ENCODE results near the gene DVL3.
A peak's percentile ranks its signal among the peaks of the same experiment; 100 is the strongest.
"Not testable (repeated sequence)": the region's sequence is repeated elsewhere in the genome, so short reads cannot be mapped to it uniquely, and the experiment has no call there.

Gene DVL3

DNA sequence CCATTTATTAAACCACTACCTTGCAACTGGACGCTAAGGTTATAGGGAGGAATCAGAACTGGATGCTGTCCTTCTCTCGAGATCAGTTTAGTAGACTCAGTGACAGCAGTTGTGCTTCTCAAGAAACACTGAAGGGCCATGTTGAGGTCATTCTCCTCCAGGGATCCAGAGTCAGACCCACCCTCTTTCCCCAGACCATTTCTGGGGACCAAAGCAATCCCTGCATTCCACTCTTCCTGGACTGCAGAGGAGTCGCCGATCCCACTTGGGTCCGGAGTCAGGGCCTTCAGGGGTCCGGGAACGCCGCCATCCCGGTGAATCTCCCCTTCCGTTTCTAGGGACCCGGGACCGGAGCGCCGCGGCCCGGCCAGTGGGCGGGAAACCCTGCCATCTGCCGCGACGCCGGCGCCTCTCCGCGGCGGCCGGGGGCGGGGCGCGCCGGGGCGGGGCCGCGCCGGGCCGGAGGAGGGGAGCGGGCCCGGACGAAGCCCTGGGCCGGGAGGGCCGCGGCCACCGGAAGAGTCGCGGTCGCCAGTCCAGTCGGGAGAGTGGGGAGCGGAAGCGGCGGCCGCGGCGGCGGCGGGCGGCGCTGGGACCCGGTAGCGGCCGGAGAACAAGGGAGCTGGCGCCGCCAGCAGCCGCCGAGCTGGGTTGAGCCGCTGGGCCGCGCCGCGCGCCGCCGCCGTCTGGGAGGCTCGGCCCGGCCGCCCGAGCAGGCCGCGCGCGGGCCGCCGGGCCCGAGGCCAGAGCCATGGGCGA, at the start of gene DVL3:
TSS of gene DVL3 (plus strand) at position 493 of the 759 bp plus-strand sequence. CDS start at position 752, 259 bp downstream.
- peak in 2 of 4 experiments; percentile 20 to 24 for DNase-seq

DNA sequence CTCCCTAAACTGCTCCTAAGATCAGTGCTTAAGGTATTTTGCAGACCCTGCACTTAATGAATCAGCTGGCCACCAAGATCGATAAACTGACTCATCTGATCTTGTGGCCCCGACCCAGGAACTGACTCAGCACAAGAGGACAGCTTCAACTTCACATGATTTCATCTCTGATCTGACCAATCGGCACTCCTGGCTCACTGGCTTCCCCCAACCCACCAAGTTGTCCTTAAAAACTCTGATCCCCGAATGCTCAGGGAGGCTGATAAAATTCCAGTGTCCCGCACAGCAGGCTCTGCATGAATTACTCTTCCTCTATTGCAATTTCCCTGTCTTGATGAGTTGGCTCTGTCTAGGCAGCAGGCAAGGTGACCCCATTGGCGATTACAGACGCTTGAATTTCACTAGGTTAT, 44.9 kb upstream of the DVL3 start:
- no peak for DNase-seq

DNA sequence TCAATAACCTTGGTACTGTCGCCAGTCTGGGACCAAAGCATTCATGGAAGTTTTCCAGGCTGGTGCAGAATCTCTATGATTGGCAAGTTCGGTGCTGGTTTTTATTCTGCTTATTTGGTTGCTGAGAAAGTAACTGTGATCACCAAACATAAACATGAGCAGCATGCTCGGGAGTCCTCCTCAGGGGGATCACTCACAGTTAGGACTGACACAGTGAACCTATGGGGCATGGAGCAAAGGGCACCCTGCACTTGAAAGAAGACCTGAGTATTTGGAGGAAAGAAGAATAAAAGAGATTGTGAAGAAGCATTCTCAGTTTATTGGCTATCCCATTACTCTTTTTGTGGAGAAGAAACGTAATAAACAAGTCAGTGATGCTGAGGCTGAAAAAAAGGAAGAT, 39.2 kb upstream of the DVL3 start:
- DNase-seq: no peak

- DNase-seq: no peak
Observed at GRCh38 chr3:184117636-184118035, 37.5 kb upstream of the DVL3 start.

DNA sequence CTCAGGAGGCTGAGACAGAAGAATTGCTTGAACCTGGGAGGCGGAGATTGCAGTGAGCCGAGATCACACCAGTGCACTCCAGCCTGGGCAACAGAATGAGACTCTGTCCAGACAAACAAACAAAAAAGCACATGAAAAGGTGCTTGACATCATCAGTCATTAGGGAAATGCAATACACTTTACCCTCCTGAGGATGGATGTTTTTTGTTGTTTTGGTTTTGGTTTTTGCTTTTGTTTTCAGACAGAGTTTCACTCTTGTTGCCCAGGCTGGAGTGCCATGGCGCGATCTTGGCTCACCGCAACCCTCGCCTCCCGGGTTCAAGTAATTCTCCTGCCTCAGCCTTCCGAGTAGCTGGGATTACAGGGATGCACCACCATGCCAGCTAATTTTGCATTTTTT, 34.1 kb upstream of the DVL3 start:
- DNase-seq: not testable (repeated sequence)

- DNase-seq: no peak
Observed at GRCh38 chr3:184126006-184126405, 29.2 kb upstream of the DVL3 start.

- no peak for DNase-seq
Observed at GRCh38 chr3:184129012-184129411, 26.2 kb upstream of the DVL3 start.

DNA sequence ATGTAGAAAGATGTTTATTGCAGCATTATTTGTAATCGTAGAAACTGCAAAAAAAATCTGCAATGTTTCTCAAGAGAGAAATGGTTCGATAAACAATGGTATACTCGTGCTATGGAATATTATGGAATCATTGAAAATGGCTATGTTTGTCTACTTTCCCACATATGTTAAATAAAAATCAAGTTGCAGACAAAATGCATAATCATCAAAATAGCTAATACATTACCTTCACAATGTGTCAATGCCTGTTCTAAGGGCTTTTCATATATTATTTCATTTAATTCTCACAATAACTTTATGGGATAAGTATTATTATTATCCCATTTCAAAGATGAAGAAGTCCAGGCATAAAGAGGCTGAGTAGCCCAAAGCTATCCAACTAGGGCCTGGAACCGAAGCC, 22.2 kb upstream of the DVL3 start:
- no peak for DNase-seq

DNA sequence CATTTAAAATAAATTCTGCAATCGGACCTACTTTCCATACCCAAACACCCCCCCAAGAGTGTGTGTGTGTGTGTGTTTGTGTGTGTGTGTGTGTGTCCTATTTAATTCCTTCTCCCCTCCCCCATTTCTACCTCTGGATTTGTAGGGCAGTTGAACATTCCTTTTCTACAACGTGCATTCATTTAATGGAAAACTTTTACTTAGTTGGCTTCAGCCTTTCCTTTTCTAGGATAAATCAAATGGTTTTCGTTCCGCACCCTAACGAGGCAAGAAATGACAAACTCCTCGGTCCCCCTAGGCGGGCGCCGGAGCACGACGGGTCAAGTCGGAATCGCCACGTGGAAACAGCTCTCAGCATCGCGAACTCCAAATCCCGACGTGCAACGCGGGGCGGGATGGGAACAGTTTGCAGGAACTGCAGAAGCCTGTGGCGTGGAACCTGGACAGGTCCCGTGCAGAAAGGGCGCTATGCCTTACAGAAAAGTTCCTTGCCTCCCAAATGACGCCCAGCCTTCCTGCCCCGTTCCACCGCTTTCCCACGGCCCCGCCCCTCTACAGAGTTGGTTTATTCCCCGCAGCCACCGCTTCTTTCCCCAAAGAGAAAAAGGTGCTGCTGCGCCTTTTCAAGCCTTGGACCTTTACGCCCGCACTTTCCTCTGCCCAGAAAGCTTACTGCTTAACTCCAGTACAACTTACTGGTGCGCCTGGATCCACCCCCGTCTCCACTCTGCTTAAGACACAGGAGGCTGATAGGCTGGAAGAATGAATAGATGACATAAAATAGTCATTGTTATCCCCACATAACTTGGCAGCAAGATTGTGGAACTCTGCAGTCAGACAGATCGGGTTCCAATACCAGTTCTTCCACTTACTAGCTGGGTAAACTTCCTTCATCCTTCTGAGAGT, 21.1 kb upstream of the DVL3 start:
- peak in 1 of 4 experiments; percentile 28 for DNase-seq

- DNase-seq: no peak
Observed at GRCh38 chr3:184134746-184135148, 20.4 kb upstream of the DVL3 start.

- peak; percentile 67 to 76 (median 72) for DNase-seq
Observed at GRCh38 chr3:184135149-184135910, 19.8 kb upstream of the DVL3 start, which contains the start of gene EIF2B5. Gene EIF2B5 (plus strand): TSS chr3:184135358. CDS start chr3:184135386, 28 bp downstream.

DNA sequence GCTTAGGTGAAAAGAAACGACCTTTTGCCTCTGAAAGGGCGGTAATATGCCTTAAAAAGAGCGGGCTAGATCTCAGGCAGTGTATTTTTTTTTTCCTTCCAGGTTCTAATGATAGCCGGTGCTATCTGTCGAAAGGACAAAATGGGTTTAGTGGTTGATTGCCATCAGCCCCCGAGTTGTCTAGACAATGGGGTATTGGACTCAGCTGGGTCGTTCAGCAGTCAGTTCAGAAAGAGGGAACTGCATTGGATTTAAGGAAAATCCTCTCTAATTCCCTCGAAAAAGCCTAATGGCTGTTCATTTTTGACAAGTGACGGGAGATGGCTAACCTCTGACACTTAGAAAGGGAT, 19.3 kb upstream of the DVL3 start:
- no peak for DNase-seq

DNA sequence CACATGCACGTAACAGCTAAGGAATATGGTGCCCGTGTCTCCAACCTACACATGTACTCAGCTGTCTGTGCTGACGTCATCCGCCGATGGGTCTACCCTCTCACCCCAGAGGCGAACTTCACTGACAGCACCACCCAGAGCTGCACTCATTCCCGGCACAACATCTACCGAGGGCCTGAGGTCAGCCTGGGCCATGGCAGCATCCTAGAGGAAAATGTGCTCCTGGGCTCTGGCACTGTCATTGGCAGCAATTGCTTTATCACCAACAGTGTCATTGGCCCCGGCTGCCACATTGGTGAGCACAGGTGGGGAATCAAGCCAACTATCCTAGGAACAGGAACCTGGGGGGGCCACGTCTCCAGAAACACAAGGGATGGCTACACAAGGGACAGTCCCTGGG, 14.7 kb upstream of the DVL3 start:
- no peak for DNase-seq

DNA sequence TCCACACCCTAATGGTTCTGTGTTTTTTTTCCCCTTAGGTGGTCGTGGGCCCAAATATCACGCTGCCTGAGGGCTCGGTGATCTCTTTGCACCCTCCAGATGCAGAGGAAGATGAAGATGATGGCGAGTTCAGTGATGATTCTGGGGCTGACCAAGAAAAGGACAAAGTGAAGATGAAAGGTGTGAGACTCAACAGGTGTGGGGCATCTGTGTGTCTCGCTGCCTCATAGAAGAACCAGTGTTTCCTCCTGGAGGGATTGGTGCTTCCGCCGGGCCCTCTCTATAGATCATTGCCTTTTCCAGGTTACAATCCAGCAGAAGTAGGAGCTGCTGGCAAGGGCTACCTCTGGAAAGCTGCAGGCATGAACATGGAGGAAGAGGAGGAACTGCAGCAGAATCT, 13.0 kb upstream of the DVL3 start:
- DNase-seq: no peak

DNA sequence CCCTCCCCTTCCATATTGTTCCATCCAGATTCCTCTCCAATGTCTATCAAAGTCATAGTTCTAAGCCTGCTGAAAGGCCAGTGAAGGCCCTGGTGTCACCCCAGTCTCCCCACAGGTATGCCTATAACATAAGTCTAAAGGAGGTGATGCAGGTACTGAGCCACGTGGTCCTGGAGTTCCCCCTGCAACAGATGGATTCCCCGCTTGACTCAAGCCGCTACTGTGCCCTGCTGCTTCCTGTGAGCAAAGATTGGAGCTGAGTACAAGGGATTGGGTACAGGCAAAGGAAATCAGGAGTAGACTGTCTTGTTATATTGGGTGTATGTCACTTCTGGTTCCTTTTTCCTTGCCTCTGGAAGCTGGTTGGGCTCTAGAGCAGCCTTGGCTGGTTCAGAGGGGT, 11.8 kb upstream of the DVL3 start:
- no peak for DNase-seq

DNA sequence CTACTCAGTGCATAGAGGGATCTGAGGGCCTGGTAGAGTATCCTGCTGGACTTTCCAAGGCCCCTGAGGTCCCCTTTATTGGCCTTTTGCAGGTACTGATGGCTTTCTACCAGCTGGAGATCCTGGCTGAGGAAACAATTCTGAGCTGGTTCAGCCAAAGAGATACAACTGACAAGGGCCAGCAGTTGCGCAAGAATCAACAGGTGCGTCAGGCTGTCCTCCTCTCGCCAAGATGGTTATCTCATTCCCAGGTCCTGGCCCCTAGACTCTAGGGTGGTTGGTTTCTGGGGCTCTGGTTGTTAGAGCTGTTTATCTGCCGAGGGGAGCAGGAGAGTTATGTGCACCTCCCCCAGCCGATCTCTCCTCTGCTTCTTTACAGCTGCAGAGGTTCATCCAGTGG, 10.7 kb upstream of the DVL3 start:
- DNase-seq: no peak

- DNase-seq: peak in 3 of 4 experiments; percentile 5 to 14 (median 12)
Observed at GRCh38 chr3:184145111-184145524, 10.1 kb upstream of the DVL3 start.

DNA sequence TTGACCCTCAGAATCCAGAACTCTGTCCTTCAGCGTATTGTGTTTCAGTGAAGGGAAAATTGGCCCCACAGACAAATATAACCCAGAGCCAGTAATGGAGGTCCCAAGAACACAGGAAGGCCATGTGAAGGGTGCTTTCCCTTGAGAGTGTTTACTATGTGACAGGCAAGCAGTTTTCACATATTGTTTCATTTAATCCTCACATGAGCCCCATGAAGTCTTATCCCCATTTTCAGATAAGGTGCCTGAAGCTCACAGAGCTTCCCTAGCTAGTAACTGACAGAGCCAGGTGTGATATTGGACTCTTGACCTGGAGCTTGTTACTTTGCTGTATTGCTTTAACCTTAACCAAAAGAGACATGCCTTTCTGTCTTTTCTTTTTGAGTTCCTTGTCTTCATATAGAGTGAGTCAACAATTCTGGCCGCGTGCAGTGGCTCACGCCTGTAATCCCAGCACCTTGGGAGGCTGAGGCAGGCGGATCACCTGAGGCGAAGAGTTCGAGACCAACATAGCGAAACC, 9.4 kb upstream of the DVL3 start:
- DNase-seq: no peak

- DNase-seq: no peak
Observed at GRCh38 chr3:184148076-184148475, 7.1 kb upstream of the DVL3 start.

GRCh38 chr3:184149123-184149522, 6.1 kb upstream of the DVL3 start:
- no peak for DNase-seq

DNA sequence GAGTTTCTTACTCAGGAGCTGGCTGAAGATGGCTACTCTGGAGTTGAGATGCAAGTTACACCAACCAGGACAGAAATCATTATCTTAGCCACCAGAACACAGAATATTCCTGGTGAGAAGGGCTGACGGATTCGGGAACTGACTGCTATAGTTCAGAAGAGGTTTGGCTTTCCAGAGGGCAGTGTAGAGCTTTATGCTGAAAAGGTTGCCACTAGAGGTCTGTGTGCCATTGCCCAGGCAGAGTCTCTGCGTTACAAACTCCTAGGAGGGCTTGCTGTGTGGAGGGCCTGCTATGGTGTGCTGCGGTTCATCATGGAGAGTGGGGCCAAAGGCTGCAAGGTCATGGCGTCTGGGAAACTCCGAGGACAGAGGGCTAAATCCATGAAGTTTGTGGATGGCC, 5.4 kb upstream of the DVL3 start:
- not testable (repeated sequence) for DNase-seq

DNA sequence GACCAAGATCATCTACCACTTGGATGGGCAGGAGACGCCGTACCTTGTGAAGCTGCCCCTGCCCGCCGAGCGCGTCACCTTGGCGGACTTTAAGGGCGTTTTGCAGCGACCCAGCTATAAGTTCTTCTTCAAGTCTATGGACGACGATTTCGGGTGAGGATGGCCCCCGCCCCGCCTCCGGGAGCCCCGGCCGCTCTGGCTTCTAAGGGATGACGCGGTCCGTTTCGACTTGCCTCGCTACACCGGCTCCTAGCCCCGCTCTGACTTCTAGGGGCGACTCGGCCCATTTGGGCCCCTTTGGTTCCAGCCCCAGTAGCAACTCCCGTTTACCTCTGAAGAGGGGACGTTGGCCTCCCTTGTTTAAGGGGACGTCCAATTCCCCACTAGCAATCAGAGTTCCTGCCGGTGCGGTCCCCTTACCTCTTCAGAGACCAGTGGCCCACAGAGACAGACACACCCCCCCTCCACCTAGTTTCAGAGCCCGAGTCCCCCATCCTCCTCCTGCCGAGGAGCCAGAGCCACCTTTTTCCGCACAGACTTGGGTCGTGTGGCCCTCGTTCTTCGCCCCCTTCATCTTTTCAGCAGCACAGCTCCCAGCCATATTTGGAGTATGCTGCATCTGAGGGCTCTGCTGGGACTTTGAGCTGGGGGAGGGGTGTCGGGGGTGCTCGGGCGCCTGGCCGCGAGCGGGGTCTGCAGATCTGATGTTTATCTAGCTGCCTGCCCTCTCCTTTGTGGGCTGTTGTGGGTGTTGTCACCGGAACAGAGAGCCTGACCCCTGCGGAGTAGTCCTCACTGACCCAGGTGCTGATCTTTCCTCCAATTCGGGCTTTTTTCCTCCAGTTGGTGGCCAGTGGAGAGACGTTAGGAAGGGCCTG, 706 bp downstream of the DVL3 start:
- DNase-seq: peak in 3 of 4 experiments; percentile 23 to 26 (median 24)
